K562 (cell line): Measurements from ENCODE around the gene NRP2. TPM values are rescaled to one million over a fixed set of nuclear protein-coding genes. Genes with fewer than 3 reads are reported as not detected.

Experiments used
- ATAC-seq: fragments of 200-7000 bp; cut with Tn5 transposase; 3 replicates; pipeline ENCODE4 v1.9.1; 2020; ENCODE audit warnings: moderate library complexity
- BruUV-seq: library from RNA; stranded (reverse); fragments of 400-500 nt; replicated peaks from 2 replicates; lab custom pipeline; 2021; lab: Mats Ljungman, UMichigan
- CTCF ChIA-PET: fragments of 300-600 bp; formaldehyde crosslinking; extraction: SDS; loops from one replicate; lab custom pipeline; 2021; ENCODE audit warnings: low intra/inter-chr PET ratio; lab: Yijun Ruan, JAX
- POLR2A ChIA-PET: fragments of 300-600, 350-650 bp; sonication (Branson Sonifier 250); formaldehyde crosslinking; extraction: SDS; loops from one replicate; lab custom pipeline; 2021; ENCODE audit warnings: antibody characterized with exemption, inconsistent platforms; lab: Yijun Ruan, JAX
- DNase-seq, 4 experiments: peaks; one replicate each; pipeline versions ENCODE4 v3.0.0 to v3.0.0-alpha.2; 2011 to 2018; ENCODE audit warnings: low spot score in 3 of 4, mixed read lengths in 3 of 4; ENCODE audit errors: extremely low read depth in 1 of 4
- FAIRE-seq: peaks from 2 replicates; lab custom pipeline; 2011; peaks lifted over from hg19 to GRCh38; lab: Jason Lieb, UNC
- H2AFZ ChIP-seq: 2 replicates; pipeline ENCODE4 v1.6.0; 2011; ENCODE audit warnings: low read depth, low read length, control low read depth, inconsistent platforms
- H3K27ac ChIP-seq: fragments of 200-600 bp; 3 replicates; pipeline ENCODE4 v1.8.0; 2011; ENCODE audit warnings: low read depth, mild to moderate bottlenecking, control low read depth, inconsistent platforms, low read length, moderate library complexity, mixed read lengths; ENCODE audit errors: extremely low read depth
- H3K27me3 ChIP-seq, 2 experiments: fragments of 300-600 bp in 1 of 2; 2 replicates in 1 of 2; 3 replicates in 1 of 2; pipeline versions ENCODE4 v1.6.0 to v1.8.0; 2011; ENCODE audit warnings: inconsistent platforms in 2 of 2, low read length in 2 of 2, mild to moderate bottlenecking in 1 of 2, mixed read lengths in 1 of 2, moderate library complexity in 1 of 2; ENCODE audit not compliant: control insufficient read depth in 2 of 2, insufficient read depth in 2 of 2
- H3K36me3 ChIP-seq: fragments of 300-600 bp; 3 replicates; pipeline ENCODE4 v1.8.0; 2011; ENCODE audit warnings: mild to moderate bottlenecking, low read length, inconsistent platforms; ENCODE audit not compliant: control insufficient read depth, insufficient read depth
- H3K4me1 ChIP-seq, 2 experiments: fragments of 200-600 bp in 1 of 2; replicated peaks in 1 of 2; 2 replicates in 1 of 2; 3 replicates in 1 of 2; pipeline versions ENCODE4 v1.5.1 to v1.8.0; 2011; ENCODE audit warnings: inconsistent platforms in 2 of 2, low read length in 2 of 2, mild to moderate bottlenecking in 1 of 2, mixed read lengths in 1 of 2, moderate library complexity in 1 of 2; ENCODE audit not compliant: control insufficient read depth in 2 of 2, insufficient read depth in 2 of 2
- H3K4me2 ChIP-seq: 2 replicates; pipeline ENCODE4 v1.6.1; 2011; ENCODE audit warnings: low read length, control low read depth, inconsistent platforms, mixed read lengths; ENCODE audit not compliant: insufficient read depth
- H3K4me3 ChIP-seq: fragments of 200-600 bp; sonication (generic), shearing (Covaris generic); 2 replicates; pipeline ENCODE4 v1.5.1; 2016; ENCODE audit warnings: control low read depth, inconsistent platforms
- H3K79me2 ChIP-seq: fragments of 200-600 bp; 3 replicates; pipeline ENCODE4 v1.8.0; 2011; ENCODE audit warnings: low read length, inconsistent platforms; ENCODE audit not compliant: control insufficient read depth, insufficient read depth
- H3K9ac ChIP-seq, 2 experiments: 2 replicates each; pipeline versions ENCODE4 v1.6.0 to v1.6.1; 2011; ENCODE audit warnings: low read depth in 2 of 2, low read length in 2 of 2, control low read depth in 1 of 2, inconsistent platforms in 1 of 2, mild to moderate bottlenecking in 1 of 2, mixed read lengths in 1 of 2; ENCODE audit not compliant: insufficient read depth in 1 of 2
- H3K9me1 ChIP-seq: one replicate; pipeline ENCODE4 v1.6.0; 2011; ENCODE audit warnings: inconsistent platforms, mild to moderate bottlenecking, low read length, moderate library complexity; ENCODE audit not compliant: control insufficient read depth, insufficient read depth
- H3K9me3 ChIP-seq: replicated peaks from 2 replicates; pipeline ENCODE4 v1.5.1; 2011; ENCODE audit warnings: low read depth, low read length, inconsistent platforms; ENCODE audit not compliant: control insufficient read depth, insufficient read depth
- H4K20me1 ChIP-seq: replicated peaks from 2 replicates; pipeline ENCODE4 v1.6.1; 2011; ENCODE audit warnings: low read length, inconsistent platforms, mixed read lengths; ENCODE audit not compliant: control insufficient read depth, insufficient read depth
- BRD4 ChIP-seq: fragments of 200-600 bp; sonication (generic); IDR thresholded peaks from 2 replicates; pipeline ENCODE4 v1.6.1; 2017; ENCODE audit warnings: inconsistent platforms
- EP300 ChIP-seq: IDR thresholded peaks from 2 replicates; pipeline ENCODE4 v1.6.1; 2012; ENCODE audit warnings: low read length, improper control_type of control experiment
- NCOR1 ChIP-seq: fragments of 450-650 bp; IDR thresholded peaks from 2 replicates; pipeline ENCODE4 v1.6.1; 2016; ENCODE audit warnings: mild to moderate bottlenecking, moderate library complexity
- ZNF407 ChIP-seq: fragments of 450-650 bp; IDR thresholded peaks from 2 replicates; pipeline ENCODE4 v1.6.1; 2016; ENCODE audit warnings: low read depth
- WGBS: fragments of 100-300 bp; shearing (Covaris generic); methylation state at CpG from one replicate; pipeline ENCODE4 v1.1.6; 2016; ENCODE audit warnings: low coverage, mixed read lengths; ENCODE audit not compliant: insufficient coverage; ENCODE audit errors: missing lambda C conversion rate; 5-methylcytosine and 5-hydroxymethylcytosine counted together
- in situ Hi-C: fragments of 300-500 bp; cut with MboI; formaldehyde crosslinking; loops from 4 replicates; pipeline ENCODE4 v1.15.0; 2018; ENCODE audit warnings: inconsistent platforms, mixed read lengths
- intact Hi-C: fragments of 100-400 bp; cut with micrococcal nuclease; formaldehyde crosslinking; loops from 2 replicates; pipeline ENCODE4 v1.14.2; 2022
- polyA plus RNA-seq, 8 experiments: library from polyadenylated mRNA; depleted of rRNA in 4 of 8; stranded (reverse) in 5 of 8; unstranded in 3 of 8; fragments of >200 nt; fragmentation: Nextera tagmentation in 2 of 8; fragmentation: Illumina TruSeq in 1 of 8; extraction: Ambion mirVana in 2 of 8; extraction: Trizol in 1 of 8; gene quantifications; 2 replicates each; pipeline versions ENCODE4 v1.2.1 to v1.2.3, GENCODE V29; 2011 to 2014; ENCODE audit warnings: inconsistent platforms in 1 of 8, missing spikeins in 1 of 8
- total RNA-seq, 7 experiments: library from RNA; depleted of rRNA in 6 of 7; stranded (reverse); fragments of >200 nt in 6 of 7; fragmentation: Illumina TruSeq in 2 of 7; extraction: Trizol in 2 of 7; gene quantifications; 2 replicates each; pipeline versions ENCODE4 v1.2.1 to v1.2.3, GENCODE V29; 2011 to 2021; ENCODE audit warnings: low replicate concordance in 1 of 7
- TF ChIP-seq, protein P1 (sequence below): fragments of 450-650 bp; IDR thresholded peaks from 2 replicates; pipeline ENCODE4 v1.7.0; 2016; ENCODE audit warnings: borderline replicate concordance
- TF ChIP-seq, protein P2 (sequence below): sonication (generic); formaldehyde crosslinking; IDR thresholded peaks from 2 replicates; pipeline ENCODE4 v1.8.1; 2023; ENCODE audit warnings: mild to moderate bottlenecking, missing genetic modification reagents

Gene NRP2
- total and polyA plus RNA-seq, 9 of the 15 experiments (the other 6 are each of a cell fraction or from before 2014, with no cell fraction given) = 0.05 to 0.31 (median 0.15) TPM; not detected in 5

GRCh38 chr2:205792908-205793307 is 110.6 kb downstream of the NRP2 start:
- Histone ChIP-seq H3K79me2 (no peaks in the 10 kb centered on the region), H3K4me1 (no peaks in the 10 kb centered on the region), H3K4me3 (no peak overlapping the region), H2AFZ (no peak overlapping the region), H3K9me1 (no peaks in the 10 kb centered on the region), H3K9me3 (no peaks in the 10 kb centered on the region), H3K4me2 (no peak overlapping the region), H3K27me3 (peaks cover 3 to 18% of the 10 kb centered on the region in 2 experiments; a peak in 3 of 5 replicates), H4K20me1 (no peaks in the 10 kb centered on the region), H3K27ac (no peak overlapping the region), H3K36me3 (no peaks in the 10 kb centered on the region), H3K9ac (no peak overlapping the region)
- ChIA-PET POLR2A (no interaction called here), CTCF (no interaction called here)
- DNase-seq = no peak
- no peak for FAIRE-seq
- intact Hi-C loops (no loop called here), in situ Hi-C loops (no loop called here)
- no peak for ATAC-seq
- no TSS peak for BruUV-seq
- 0% methylated on average over 3 of the region's 3 CpGs for WGBS
- TF ChIP-seq, protein P1, sequence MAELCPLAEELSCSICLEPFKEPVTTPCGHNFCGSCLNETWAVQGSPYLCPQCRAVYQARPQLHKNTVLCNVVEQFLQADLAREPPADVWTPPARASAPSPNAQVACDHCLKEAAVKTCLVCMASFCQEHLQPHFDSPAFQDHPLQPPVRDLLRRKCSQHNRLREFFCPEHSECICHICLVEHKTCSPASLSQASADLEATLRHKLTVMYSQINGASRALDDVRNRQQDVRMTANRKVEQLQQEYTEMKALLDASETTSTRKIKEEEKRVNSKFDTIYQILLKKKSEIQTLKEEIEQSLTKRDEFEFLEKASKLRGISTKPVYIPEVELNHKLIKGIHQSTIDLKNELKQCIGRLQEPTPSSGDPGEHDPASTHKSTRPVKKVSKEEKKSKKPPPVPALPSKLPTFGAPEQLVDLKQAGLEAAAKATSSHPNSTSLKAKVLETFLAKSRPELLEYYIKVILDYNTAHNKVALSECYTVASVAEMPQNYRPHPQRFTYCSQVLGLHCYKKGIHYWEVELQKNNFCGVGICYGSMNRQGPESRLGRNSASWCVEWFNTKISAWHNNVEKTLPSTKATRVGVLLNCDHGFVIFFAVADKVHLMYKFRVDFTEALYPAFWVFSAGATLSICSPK = no peak
- TF ChIP-seq EP300 (no peak), ZNF407 (no peak), BRD4 (no peak), NCOR1 (no peak)
- TF ChIP-seq, protein P2, sequence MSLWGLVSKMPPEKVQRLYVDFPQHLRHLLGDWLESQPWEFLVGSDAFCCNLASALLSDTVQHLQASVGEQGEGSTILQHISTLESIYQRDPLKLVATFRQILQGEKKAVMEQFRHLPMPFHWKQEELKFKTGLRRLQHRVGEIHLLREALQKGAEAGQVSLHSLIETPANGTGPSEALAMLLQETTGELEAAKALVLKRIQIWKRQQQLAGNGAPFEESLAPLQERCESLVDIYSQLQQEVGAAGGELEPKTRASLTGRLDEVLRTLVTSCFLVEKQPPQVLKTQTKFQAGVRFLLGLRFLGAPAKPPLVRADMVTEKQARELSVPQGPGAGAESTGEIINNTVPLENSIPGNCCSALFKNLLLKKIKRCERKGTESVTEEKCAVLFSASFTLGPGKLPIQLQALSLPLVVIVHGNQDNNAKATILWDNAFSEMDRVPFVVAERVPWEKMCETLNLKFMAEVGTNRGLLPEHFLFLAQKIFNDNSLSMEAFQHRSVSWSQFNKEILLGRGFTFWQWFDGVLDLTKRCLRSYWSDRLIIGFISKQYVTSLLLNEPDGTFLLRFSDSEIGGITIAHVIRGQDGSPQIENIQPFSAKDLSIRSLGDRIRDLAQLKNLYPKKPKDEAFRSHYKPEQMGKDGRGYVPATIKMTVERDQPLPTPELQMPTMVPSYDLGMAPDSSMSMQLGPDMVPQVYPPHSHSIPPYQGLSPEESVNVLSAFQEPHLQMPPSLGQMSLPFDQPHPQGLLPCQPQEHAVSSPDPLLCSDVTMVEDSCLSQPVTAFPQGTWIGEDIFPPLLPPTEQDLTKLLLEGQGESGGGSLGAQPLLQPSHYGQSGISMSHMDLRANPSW (CRISPR knock-in tag) = no peak
